ENCODE measurements around the gene APBB1.

Gene APBB1

GRCh38 chr11:6357222-6357621 is 61.7 kb downstream of the APBB1 start:
- ChIA-PET POLR2A (no interaction called here), CTCF (interaction anchor here (0.6 to 0.7 kb wide), 2 partner anchors 20 to 800 kb away, joined by 3 to 5 read pairs; no protein-coding TSS in a partner anchor)
- no peak for TF ChIP-seq HDGF (IDR thresholded peaks at IDR 0.05; ENCODE audit: borderline replicate concordance)
- no peak for TF ChIP-seq BHLHE40 (IDR thresholded peaks at IDR 0.05; ENCODE audit: borderline replicate concordance)
- TF ChIP-seq SUZ12 (IDR thresholded peaks at IDR 0.05): no peak
- no peak for TF ChIP-seq SP1 (IDR thresholded peaks at IDR 0.05)
- no peak for TF ChIP-seq NFRKB (IDR thresholded peaks at IDR 0.05)
- TF ChIP-seq ZNF384 (IDR thresholded peaks at IDR 0.05): no peak
- TF ChIP-seq FOXK2 (IDR thresholded peaks at IDR 0.05): no peak
- no peak for TF ChIP-seq ARNT (IDR thresholded peaks at IDR 0.05)
- TF ChIP-seq ELF4 (IDR thresholded peaks at IDR 0.05): no peak
- TF ChIP-seq CTBP1 (IDR thresholded peaks at IDR 0.05; ENCODE audit: borderline replicate concordance): no peak
- no peak for TF ChIP-seq TARDBP (IDR thresholded peaks at IDR 0.05)
- TF ChIP-seq FOXM1 (IDR thresholded peaks at IDR 0.05; ENCODE audit: borderline replicate concordance): no peak
- no peak for TF ChIP-seq LEF1 (IDR thresholded peaks at IDR 0.05; ENCODE audit: borderline replicate concordance)
- no peak for TF ChIP-seq FOXA1 (IDR thresholded peaks at IDR 0.05)
- TF ChIP-seq, protein P1, sequence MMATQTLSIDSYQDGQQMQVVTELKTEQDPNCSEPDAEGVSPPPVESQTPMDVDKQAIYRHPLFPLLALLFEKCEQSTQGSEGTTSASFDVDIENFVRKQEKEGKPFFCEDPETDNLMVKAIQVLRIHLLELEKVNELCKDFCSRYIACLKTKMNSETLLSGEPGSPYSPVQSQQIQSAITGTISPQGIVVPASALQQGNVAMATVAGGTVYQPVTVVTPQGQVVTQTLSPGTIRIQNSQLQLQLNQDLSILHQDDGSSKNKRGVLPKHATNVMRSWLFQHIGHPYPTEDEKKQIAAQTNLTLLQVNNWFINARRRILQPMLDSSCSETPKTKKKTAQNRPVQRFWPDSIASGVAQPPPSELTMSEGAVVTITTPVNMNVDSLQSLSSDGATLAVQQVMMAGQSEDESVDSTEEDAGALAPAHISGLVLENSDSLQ (IDR thresholded peaks at IDR 0.05): no peak
- DNase-seq (ENCODE audit: extremely low spot score): no peak

DNA sequence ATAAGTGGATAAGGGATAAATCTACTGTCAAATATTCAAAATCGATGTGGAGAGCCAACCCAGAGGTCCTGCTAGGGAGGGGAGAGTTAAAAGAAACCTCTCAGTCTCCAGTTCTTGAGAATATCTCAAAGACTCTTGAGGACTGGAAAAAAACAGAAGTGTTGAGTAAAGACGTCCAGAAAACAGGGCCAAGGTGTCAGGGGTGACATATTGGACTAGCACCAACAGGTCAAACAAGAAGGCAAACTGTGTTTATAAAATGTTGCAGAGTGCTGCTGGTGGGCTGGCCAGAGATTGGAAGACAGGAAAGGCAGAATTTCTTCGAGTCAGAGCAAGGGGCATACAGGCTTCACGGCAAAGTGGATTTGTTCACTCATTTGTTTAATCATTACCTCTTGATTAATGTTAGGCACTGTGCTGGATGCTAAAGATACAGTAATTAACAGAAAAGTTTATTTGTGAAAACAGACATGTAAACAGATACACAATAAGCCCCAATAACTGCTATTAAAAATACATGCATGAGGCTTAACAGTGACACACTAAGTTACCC is 62.3 kb downstream of the APBB1 start:
- DNase-seq (ENCODE audit: extremely low spot score): no peak
- no peak for TF ChIP-seq FOXK2 (IDR thresholded peaks at IDR 0.05)
- TF ChIP-seq SUZ12 (IDR thresholded peaks at IDR 0.05): no peak
- TF ChIP-seq ELF4 (IDR thresholded peaks at IDR 0.05): no peak
- no peak for TF ChIP-seq SP1 (IDR thresholded peaks at IDR 0.05)
- no peak for TF ChIP-seq CTBP1 (IDR thresholded peaks at IDR 0.05; ENCODE audit: borderline replicate concordance)
- no peak for TF ChIP-seq HDGF (IDR thresholded peaks at IDR 0.05; ENCODE audit: borderline replicate concordance)
- TF ChIP-seq FOXM1 (IDR thresholded peaks at IDR 0.05; ENCODE audit: borderline replicate concordance): no peak
- TF ChIP-seq L3MBTL2 (conservative IDR thresholded peaks at IDR 0.05): no peak
- no peak for TF ChIP-seq FOXA1 (IDR thresholded peaks at IDR 0.05)
- no peak for TF ChIP-seq ARNT (IDR thresholded peaks at IDR 0.05)
- TF ChIP-seq NFRKB (IDR thresholded peaks at IDR 0.05): no peak
- TF ChIP-seq BHLHE40 (IDR thresholded peaks at IDR 0.05; ENCODE audit: borderline replicate concordance): no peak
- TF ChIP-seq TARDBP (IDR thresholded peaks at IDR 0.05): no peak
- ChIA-PET CTCF (interaction anchor here (0.6 to 0.7 kb wide), 2 partner anchors 70 to 800 kb away, joined by 3 to 12 read pairs; no protein-coding TSS in a partner anchor), POLR2A (no interaction called here)

DNA sequence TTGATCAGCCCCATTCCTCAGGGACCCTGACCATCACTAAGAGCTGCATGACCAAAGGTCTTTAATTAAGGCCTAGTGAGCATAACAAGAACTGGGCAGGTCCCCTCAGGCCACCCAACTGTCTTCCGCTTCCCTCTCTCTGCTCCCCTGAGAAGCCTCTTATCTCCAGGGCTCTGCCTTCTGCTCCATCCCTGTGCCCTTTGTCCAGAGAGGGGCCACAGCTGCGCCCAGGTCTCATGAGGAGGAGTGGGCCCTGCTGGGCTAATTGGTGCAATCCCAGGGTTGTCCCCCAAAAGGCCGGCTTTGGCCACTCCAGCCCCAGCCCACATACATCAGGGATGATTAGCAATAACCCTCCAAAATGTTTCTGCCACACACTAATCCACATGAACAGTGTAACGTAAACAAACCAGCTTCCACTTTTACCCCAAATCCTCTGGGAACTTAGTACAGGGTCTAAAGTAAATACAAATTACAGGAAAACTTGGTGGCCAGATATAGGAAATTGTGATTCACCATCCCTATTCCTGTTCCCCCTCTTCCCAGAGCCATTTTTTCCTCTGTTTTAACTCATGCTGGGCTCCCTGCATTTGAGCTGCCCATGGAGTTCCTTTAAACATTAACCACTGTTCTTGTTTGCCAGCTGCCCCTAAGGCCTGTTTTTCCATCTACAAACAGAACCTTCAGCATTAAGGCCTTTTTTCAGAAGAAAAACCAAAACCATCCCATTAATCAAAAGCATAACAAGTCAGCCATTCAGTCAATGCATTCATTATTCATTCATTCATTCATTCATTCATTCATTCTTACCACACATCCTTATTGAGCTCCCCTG is 64.0 kb downstream of the APBB1 start:
- CTCF ChIA-PET: interaction anchor here (0.5 to 2.0 kb wide), 5 partner anchors 8 to 329 kb away, joined by 4 to 22 read pairs (median 6); no protein-coding TSS in a partner anchor
- POLR2A ChIA-PET: interaction anchor here (0.7 kb wide), 1 partner anchor 1052 kb away, joined by 3 read pairs; no protein-coding TSS in a partner anchor
- no peak for TF ChIP-seq NFRKB (IDR thresholded peaks at IDR 0.05)
- TF ChIP-seq HDGF (IDR thresholded peaks at IDR 0.05; ENCODE audit: borderline replicate concordance): no peak
- TF ChIP-seq SP1 (IDR thresholded peaks at IDR 0.05): no peak
- TF ChIP-seq SUZ12 (IDR thresholded peaks at IDR 0.05): no peak
- no peak for TF ChIP-seq ELF4 (IDR thresholded peaks at IDR 0.05)
- TF ChIP-seq, protein P1 (IDR thresholded peaks at IDR 0.05): no peak
- no peak for TF ChIP-seq LEF1 (IDR thresholded peaks at IDR 0.05; ENCODE audit: borderline replicate concordance)
- no peak for TF ChIP-seq FOXM1 (IDR thresholded peaks at IDR 0.05; ENCODE audit: borderline replicate concordance)
- no peak for TF ChIP-seq CTBP1 (IDR thresholded peaks at IDR 0.05; ENCODE audit: borderline replicate concordance)
- no peak for TF ChIP-seq L3MBTL2 (conservative IDR thresholded peaks at IDR 0.05)
- TF ChIP-seq TARDBP (IDR thresholded peaks at IDR 0.05): no peak
- TF ChIP-seq ARNT (IDR thresholded peaks at IDR 0.05): no peak
- TF ChIP-seq BHLHE40 (IDR thresholded peaks at IDR 0.05; ENCODE audit: borderline replicate concordance): no peak
- TF ChIP-seq FOXA1 (IDR thresholded peaks at IDR 0.05): no peak
- no peak for TF ChIP-seq ZNF384 (IDR thresholded peaks at IDR 0.05)
- no peak for TF ChIP-seq FOXK2 (IDR thresholded peaks at IDR 0.05)
- DNase-seq (ENCODE audit: extremely low spot score): no peak

DNA sequence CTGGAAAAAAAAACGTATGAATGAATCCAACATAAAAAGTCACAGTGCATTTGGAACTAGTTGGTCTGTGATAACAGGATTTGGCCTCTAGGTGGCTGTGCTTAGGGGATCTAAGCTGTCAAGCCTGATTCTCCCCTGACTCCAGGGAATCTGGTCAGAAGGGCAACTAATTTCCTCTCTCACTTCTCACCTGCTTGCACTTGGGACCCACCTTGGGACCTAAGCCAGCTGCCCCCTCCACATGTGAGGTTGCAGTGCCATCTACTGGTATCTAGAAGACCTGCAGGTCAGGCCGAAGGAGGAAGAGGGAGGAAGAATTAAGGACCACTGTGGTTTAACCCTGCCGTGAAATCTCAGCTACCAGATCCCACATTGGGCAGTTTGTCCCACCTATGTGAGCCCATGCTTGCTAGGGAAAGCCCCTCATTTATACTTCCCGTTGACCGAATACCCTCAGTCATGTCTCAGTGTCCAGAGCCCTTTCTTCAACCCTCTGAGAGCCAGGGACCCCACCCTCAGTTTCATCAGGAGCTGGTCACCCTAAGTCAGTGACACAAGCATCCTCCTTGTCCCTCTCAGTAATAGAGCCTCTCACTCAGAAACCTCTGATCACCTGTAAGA is 65.4 kb downstream of the APBB1 start:
- no peak for TF ChIP-seq ELF4 (IDR thresholded peaks at IDR 0.05)
- no peak for TF ChIP-seq ARNT (IDR thresholded peaks at IDR 0.05)
- no peak for TF ChIP-seq SP1 (IDR thresholded peaks at IDR 0.05)
- CTCF ChIA-PET: interaction anchor here (0.7 to 2.0 kb wide), 12 partner anchors 8 to 331 kb away, joined by 3 to 22 read pairs (median 4); no protein-coding TSS in a partner anchor
- peak; percentile 68 for DNase-seq (ENCODE audit: extremely low spot score)
- POLR2A ChIA-PET: no interaction called here

- no peak for DNase-seq (ENCODE audit: extremely low spot score)
- ChIA-PET CTCF (interaction anchor here (0.5 to 1.5 kb wide), 4 partner anchors 9 to 101 kb away, joined by 3 to 10 read pairs (median 4); no protein-coding TSS in a partner anchor), POLR2A (no interaction called here)
- TF ChIP-seq ZNF384 (IDR thresholded peaks at IDR 0.05) (no peak), CTBP1 (IDR thresholded peaks at IDR 0.05; ENCODE audit: borderline replicate concordance) (no peak), FOXA1 (IDR thresholded peaks at IDR 0.05) (no peak), L3MBTL2 (conservative IDR thresholded peaks at IDR 0.05) (no peak), FOXM1 (IDR thresholded peaks at IDR 0.05; ENCODE audit: borderline replicate concordance) (no peak), LEF1 (IDR thresholded peaks at IDR 0.05; ENCODE audit: borderline replicate concordance) (no peak), ARNT (IDR thresholded peaks at IDR 0.05) (no peak), SUZ12 (IDR thresholded peaks at IDR 0.05) (no peak), SP1 (IDR thresholded peaks at IDR 0.05) (no peak), NFRKB (IDR thresholded peaks at IDR 0.05) (no peak), BHLHE40 (IDR thresholded peaks at IDR 0.05; ENCODE audit: borderline replicate concordance) (no peak), FOXK2 (IDR thresholded peaks at IDR 0.05) (no peak), ELF4 (IDR thresholded peaks at IDR 0.05) (no peak), TARDBP (IDR thresholded peaks at IDR 0.05) (no peak), HDGF (IDR thresholded peaks at IDR 0.05; ENCODE audit: borderline replicate concordance) (no peak)
- TF ChIP-seq, protein P1 (IDR thresholded peaks at IDR 0.05): no peak
Measured at GRCh38 chr11:6351782-6352382, 67.0 kb downstream of the APBB1 start.
